NCI-H1436 treated with DMSO at 0.1 percent for 48 hours (cell line): Measurements from ENCODE around the gene NCAPH2.
"Not testable (repeated sequence)": the region's sequence is repeated elsewhere in the genome, so short reads cannot be mapped to it uniquely, and the experiment has no call there.

Experiments used
- DNase-seq: peaks from one replicate; lab custom pipeline; 2025; lab: John Stamatoyannopoulos, UW

NCAPH2 gene

DNA sequence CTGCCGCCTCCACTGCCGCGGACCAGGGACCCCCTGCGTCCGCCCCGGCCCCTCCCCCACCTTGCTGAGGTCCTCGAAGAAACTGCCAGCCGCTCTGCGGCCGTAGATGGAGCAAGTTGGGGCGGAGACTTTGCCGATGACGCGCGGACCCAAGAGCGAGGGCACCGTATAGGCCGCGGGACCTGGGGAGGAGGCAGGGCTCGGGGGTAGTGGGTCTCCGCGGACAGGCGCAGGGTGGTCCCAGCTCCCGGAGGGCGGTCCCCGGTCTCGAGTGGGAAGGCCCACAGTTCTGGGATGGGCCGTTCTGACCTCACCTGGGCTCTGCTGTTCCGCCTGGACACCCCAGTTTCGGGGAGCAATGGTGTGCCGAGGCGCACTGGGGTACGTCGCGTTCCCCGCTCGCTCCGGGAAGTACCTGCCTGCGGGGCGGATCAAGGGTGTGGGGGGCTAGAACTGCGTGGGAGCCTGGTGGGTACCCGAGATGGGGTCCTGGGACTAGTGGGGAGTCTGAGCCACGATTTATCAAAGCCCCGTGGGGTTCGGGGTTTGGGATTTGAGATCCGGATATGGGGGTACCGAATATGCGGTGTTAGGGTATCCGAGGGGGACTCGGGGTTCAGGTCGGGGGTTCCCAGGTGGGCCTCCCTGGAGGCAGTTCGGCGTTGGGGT lies 23.0 kb downstream of the NCAPH2 start:
- DNase-seq = peak; percentile 17

DNA sequence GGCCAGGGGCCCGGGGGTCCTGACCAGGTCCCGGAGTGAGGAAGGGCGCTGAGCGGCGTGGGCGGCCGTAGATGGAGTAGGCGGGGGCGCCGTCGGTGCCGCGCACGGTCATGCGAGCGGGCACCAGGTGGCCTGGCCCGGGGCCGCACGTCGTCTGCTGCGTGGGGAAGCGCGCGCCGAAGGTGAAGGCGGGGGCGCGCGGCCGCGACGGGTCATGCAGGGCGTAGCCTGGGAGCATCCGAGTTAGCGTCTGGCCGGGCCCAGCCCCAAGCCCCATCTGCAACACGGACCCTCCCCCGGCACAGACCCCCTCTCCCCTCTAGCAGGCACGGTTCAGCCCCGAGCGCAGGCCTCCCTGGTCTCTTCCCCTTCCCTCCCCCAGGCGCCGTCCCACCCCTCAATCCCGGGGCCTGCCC lies 23.5 kb downstream of the NCAPH2 start:
- DNase-seq = no peak

DNA sequence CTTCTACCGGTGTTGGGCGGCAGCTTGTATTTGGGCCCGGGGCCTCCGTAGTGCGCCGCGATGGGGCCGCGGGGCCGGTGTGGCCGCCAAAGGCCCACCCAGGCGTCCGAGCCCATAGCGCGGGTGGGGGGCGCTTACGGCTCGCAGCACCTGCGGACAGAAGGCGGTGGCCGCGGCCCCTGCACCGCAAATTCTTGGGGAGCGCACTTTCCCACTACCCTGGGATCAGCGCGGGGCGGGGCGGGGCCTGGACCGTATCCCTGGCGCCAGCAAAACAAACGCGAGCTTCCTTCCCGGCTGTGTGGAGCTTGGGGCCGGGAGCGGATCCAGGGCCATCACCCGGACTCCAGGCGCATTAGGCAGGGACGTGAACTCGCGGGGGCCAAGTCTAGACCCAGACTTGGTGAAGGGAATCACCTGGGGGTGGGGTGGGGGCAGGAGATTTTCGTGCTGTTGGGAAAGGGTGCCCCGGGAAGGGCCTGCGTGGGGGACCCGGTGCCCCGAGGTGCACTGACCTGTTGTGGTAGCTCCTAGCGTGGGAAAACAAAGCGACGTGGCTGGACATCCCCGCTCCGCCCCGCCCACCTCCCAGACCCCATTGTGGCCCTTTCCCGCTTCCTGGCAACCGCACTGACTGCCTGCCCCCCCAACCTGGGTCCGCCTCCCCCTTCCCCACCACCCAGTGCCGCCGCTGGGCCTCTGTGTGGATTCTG lies 24.1 kb downstream of the NCAPH2 start:
- no peak for DNase-seq

DNA sequence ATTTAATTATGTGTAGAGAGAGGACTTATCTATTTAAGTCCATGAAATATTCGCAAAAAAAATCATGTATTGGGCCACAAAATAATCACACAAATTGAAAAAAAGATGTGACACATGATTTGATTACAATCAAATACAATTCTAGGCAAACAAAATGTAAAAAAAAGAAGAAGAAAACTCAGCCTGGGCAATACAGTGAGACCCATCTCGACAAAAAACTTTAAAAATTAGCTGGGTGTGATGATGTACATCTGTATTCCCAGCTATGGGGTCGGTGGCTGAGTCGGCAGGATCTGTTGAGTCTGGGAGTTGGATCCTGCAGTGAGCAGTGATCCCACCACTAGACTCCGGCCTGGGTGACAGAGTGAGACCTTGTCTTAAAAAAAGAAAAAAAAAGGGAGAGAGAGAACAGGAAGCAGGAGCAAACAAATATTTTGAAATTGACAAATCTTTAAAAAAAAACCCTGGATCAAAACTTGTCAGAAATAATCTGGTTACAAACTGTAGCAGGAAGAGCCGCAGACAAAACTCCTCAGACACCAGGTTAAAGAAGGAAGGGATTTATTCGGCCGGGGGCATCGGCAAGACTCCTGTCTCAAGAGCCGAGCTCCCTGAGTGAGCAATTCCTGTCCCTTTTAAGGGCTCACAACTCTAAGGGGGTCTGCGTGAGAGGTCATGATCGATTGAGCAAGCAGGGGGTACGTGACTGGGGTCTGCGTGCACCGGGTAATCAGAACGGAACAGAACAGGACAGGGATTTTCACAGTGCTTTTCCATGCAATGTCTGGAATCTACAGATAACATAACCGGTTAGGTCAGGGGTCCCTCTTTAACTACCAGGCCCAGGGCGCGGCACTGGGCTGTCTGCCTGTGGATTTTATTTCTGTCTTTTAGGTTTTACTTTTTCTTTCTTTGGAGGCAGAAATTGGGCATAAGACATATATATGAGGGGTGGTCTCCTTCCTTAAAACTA lies 25.1 kb downstream of the NCAPH2 start:
- no peak for DNase-seq

DNA sequence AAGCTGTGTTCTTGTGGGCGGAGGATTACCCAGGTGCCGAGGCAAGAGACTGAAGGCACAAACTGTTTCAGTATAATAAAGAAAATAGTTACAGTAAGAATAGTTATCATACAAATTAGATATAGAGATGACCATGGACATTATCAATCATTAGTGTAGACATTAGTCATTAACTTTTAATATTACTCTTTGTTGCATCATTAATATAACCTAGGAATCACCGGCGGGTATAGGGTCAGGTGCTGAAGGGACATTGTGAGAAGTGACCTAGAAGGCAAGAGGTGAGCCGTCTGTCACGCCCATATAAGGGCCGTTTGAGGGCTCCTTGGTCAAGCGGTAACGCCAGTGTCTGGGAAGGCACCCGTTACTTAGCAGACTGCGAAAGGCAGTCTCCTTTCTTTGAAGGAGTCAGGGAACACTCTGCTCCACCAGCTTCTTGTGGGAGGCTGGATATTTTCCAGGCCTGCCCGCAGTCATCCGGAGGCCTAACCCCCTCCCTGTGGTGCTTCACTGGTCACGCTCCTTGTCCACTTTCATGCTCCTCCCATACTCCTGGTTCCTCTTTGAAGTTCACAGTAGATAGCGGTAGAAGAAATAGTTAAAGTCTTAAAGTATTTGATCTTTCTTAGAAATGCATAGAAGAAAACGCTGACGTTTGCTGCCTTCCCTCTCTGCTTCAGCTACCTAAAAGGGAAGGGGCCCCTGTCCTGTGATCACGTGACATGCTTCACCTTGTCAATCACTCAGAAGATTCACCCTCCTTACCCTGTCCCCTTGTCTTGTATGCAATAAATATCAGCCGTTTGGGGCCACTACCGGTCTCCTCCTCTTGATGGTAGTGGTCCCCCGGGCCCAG lies 26.1 kb downstream of the NCAPH2 start:
- not testable (repeated sequence) for DNase-seq

DNA sequence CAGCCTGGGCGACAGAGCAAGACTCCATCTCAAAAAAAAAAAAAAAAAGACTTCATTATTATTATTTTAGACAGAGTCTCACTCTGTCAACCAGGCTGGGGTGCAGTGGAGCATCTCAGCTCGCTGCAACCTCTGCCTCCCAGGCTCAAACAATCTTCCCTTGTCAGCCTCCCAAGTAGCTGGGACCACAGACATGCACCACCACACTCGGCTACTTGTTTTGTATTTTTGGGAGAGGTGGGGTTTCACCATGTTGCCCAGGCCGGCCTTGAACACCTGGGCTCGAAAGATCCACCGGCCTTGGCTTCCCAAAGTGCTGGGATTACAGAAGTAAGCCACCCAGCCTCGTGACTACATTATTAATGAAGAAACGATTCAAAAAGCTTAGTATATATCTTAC lies 27.1 kb downstream of the NCAPH2 start:
- no peak for DNase-seq

DNA sequence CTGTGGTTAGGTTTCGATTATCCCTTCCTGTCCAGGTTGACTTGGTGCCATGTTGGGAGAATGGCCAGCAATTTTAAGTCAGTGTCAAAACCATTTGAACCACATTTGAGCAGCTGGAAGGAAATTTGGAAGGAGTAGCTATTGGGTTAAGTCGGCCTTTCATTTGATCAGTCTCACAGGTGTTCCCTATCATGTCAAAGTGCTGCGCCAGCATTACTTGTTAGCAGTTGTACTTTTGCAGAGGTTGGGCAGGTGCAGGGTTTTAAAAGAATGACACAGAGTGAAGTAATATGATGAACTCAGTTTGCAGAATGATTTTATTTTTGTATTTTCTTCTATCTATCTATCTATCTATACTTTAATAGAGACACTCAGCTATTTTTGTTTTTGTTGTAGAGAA lies 28.2 kb downstream of the NCAPH2 start:
- no peak for DNase-seq

DNA sequence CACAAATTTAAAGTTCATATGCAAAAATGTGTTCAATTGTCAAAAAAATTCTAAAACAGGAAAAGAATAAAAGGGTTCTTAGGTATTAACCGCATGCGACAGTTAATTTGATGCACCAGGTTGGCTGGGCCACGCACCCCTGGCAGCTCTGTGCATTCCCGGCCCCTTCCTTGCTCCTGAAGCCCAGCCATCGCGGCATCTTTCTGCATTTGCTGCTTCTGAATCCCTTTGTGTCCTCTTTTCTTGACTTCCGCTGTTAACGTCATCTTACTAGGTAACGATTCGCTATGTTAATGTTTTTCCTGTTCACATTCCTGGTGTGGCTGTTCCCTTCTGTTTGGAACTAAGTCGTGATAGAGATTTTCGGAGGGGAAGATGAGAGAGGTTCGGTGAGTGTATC lies 29.7 kb downstream of the NCAPH2 start:
- DNase-seq = no peak

DNA sequence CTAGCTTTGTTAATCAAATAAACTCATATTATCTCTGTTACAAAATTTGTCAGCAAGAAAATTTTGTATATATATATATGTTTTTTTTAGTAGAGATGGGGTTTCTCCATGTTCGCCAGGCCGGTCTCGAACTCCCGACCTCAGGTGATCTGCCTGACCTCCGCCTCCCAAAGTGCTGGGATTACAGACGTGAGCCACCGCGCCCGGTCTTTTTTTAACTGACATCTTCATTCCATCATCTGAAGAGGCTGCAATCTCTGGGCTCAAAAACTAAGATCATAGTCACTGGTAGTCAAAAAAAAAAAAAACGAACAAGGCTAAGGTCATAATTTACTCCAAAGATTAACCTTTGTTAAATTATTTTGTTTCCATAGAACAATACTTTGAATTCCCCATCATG lies 32.4 kb downstream of the NCAPH2 start:
- no peak for DNase-seq

DNA sequence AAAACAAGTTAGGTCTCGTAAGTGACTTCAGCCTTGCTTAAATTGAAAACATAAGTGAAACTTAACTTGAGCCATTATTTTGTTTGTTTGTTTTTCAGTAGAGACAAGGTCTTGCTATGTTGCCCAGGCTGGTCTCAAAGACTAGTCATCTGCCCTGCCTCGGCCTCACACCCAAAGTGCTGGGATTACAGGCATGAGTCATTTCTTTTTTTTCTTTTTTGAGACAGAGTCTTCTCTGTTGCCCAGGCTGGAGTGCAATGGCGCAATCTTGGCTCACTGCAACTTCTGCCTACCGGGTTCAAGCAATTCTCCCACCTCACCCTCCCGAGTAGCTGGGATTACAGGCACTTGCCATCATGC lies 33.6 kb downstream of the NCAPH2 start:
- not testable (repeated sequence) for DNase-seq

DNA sequence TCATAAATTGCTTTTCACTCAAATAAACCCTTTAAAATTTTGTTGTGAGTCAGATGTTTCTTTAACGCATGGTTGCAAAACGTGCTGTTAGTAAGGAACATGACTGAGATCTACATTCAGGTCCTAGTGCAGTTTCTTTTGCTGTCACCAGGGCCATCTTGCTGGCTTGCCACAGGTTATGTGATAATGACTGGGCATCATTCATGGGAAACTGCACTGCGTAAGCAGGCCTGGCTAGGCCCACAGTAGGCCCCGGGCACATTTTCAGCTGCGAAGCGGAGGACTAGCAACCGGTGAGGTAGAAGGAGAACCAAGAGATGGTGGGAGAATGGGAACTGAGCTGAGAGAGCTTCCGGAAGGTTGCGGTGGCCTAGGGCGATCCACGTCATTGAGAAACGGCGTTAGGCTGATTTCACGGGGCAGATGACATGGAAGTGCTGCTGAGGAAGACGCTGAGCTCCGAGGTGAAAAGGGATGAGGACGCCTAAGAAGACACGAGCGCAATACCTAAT lies 34.4 kb downstream of the NCAPH2 start:
- no peak for DNase-seq

DNA sequence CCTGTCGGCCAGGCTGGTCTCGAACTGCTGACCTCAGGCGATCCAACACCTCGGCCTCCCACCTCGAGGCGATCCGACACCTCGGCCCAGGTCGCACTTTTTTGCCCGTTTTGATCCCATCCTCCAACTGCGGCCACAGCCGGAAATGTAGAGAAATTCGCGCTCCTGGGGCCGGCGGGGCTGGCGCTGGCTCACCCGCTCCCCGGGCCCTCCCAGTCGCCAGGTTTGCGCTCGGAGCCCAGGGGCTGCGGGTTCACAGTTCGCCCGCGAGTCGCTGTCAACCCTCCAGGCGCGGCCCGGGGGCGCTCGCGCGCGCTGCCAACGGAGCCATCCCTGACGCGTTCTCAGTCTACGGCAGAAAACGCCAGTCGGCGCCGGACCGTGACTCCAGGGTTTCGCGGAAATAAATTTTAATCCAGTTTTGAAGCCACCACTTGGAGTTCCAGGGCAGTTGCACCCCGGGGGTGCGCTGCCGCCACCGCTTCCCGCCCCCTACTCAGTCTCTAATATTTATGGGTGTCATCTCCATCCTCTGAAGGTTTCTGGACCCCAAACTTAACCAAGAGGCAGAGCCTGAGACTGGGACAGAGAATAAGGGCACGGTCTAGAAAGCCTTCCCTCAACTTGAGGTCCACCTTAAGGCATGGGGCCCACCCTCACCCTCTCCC lies 36.2 kb downstream of the NCAPH2 start:
- DNase-seq = peak; percentile 16

DNA sequence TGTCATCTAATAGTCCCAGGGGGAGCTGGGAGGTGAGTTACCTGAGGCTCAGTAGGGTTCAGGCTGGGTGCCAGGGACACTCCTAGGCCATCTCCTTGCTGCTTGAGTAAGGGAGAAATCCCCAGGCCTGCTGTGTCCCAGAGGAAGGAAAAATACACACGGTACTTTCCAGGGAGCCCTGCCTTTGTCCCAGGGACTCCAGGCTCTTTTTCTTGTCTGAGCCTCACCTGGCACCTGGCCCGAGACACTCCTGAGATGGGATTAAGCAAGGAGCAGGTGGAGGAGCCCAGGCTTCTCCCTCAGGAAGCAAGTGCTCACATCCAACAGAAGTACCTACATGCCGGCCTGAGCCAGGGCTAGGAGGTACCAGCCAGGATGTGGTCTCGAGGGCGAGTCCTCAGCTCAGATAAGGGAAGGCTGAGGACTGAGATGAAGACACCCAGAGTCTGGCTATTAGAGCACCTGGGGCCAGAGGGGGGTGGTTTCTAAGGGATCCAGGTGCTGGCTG lies 36.8 kb downstream of the NCAPH2 start:
- DNase-seq = no peak

DNA sequence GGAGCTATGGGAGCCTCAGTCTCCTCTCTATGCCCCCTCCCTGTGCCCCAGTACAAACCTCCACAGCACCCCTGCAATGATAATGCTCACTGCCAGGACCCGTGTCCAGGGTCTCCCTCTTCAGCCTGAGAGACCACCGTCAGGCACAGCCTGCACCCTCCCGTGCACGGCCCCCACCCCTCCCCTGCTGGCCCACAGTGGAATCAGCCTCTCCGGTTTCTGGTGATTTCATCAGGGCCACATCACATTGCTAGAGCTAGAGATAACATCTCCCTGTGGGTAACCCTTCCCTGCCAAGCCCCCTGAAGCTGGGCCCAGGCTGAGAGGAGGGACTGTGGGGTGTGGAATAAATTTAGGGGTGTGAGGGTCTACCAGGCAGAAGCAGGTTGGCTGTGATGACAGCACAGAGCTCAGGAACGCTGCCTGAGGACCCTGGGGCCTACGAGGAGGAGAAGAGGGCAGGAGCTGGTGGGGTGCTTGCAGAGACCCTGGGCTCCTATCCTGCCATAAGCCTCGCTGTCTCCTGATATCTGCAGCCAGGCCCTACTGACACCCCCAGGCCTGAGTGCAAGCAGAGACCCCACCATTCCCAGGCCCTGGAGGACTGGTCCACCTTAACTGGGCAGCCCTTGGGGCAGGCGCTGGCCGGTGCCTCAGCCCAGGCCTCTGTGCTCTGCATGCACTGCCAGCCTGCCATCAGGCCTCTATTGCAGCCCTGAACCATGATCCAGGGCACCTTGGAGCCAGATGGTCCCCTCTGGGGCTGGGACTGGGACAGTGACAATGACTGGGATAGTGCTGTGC lies 37.7 kb downstream of the NCAPH2 start, which contains the start of gene KLHDC7B:
Gene KLHDC7B (plus strand): TSS at position 378 of the 804 bp plus-strand sequence. CDS start 345 bp downstream, at position 723.
- DNase-seq = no peak

DNA sequence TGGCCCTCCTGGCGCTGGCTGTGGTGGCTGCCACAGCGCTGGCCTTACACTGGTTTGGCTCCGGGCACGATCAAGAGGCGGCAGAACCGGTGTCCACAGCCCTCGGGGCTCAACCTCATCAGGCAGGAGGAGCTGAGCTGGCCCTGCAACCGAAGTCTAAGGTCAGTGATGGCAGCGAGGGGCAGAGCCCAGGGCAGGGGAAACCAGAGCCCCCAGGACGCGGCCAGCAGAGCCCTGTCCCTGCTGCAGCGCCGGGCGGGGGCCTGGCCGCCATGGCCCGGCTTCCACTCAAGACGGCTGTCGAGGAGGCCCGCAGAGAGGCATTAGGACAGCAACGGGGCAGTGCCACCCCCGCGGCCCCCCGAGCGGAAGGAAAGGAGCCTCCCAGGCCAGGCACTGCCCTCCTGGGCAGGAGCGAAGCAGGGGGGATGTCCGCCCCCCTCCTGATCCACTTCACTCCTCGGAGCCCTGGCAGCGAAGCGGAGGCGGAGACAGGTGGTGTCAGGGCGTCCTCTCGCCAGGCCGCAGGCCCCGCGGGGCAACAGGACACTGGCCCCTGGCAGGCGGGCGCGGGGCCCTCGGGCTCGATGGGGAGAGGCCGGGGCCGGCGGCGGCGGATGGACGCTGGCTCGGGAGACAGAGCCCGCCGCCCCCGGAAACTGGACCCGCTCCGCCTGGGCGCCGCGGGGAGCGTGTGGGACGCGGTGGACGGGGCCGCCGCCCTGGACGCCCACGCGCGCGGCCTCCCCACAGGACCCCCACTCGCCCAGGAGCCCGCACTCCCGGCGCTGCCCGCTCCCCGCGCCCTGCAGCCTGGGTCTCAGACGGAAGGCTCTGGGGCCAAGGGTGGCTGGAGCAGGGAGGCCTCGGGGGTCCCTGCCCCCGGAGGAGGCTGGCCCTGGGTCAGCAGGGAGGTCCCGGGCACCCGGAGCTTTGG lies 38.6 kb downstream of the NCAPH2 start:
- no peak for DNase-seq

DNA sequence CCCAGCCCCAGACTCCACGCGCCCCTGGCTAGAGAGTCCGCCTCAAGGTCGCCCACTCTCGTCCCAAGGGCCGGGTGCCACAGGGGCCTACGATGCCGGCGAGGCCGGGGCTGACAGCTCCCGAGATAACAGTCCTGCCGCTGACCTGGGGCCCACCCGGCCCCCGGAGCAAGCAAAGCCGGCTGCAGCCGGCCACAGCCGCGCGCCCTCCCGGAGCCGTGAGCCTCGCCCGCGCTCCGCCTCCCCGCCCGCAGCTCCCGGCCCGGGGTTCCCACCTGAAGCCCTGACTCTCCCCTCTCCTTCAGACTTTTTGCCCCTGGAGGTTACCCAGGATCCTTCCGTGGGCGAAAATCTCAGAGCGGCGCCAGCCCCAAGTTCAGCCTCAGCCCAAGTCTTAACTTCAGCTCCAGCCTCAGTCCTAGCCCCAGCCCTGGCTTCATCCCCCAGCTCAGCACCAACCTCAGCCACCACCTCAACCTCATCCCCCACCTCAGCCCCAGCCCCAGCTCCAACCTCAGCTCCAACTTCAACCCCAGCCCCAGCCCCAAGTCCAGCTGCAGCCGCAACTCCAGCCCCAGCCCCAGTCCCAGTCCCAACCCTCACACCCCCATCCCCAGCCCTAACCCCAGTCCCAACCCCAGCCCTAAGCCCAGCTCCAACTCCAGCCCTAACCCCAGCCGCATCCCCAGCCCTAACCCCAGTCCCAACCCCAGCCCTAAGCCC lies 39.4 kb downstream of the NCAPH2 start:
- DNase-seq = no peak

DNA sequence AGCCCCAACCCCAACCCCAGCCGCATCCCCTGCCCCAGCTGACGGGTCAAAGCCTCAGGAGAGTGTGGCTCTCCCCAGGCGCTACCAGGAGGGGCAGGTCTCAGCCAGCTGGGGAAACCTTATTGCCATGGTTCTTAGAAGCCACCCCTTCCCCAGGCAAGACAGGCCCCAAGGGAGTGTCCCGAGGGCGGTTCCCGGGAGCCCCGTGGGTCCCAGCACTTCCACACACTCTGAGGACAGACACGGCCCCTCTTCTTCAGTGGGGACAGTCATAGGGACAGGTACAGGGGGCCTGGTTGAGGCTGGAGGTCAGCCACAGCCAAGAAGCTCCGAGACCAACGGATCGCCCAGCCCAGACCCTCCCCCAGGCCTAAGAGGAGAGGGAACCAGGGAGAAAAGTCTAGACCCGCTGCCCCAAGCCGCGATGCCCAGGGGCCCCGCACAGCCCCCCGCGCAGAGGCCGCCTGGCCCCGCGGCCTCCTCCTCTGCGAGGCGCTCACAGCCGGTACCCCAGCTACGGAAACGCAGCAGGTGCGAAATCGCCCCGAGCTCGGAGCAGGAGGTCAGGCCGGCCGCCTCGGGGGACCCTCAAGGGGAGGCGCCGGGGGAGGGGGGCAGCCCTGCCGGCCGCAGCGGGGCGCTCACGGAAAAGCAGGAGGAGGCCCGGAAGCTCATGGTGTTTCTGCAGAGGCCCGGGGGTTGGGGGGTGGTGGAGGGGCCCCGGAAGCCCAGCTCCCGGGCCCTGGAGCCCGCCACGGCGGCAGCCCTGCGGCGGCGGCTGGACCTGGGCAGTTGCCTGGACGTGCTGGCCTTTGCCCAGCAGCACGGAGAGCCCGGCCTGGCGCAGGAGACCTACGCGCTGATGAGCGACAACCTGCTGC lies 40.3 kb downstream of the NCAPH2 start:
- no peak for DNase-seq
